ENCODE results near the gene AAK1.

Gene AAK1

DNA sequence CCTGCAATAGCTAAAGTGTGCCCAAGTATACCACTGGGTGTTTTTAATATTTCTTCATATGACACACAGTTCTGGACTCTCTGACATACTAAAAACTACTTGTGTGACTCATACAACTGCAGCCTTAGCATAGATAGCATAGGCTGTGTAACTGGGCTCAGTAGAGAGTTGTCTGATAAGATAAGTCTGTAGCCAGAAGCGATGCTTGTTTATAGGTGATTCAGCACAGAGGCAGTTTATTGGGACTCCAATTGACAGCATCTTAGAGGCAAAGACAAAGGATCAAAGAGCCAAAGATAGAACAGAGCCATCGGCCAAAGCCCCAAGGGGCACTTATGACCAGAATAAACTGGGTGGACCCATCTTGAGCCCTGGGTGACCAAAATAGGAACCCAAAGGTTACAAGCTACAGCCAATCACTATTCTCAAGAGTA lies 42.3 kb downstream of the AAK1 start:
- no peak for DNase-seq (ENCODE audit: low read depth in 2 of 2)

DNA sequence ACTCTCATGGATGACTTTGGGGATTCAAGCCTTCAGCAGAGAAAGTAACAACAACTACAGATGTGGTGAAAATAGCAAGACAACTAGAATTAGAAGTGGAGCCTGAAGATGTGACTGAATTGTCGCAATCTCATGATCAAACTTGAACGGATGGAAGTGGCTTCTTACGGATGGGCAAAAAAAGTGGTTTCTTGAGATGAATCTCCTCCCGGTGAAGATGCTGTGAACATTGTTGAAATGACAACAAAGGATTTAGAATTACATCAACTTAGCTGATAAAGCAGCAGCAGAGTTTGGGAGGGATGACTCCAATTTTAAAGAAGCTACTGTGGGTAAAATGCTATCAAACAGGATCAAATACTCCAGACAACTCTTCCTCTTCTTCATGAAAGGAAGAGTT lies 43.1 kb downstream of the AAK1 start:
- no peak for DNase-seq (ENCODE audit: low read depth in 2 of 2)

DNA sequence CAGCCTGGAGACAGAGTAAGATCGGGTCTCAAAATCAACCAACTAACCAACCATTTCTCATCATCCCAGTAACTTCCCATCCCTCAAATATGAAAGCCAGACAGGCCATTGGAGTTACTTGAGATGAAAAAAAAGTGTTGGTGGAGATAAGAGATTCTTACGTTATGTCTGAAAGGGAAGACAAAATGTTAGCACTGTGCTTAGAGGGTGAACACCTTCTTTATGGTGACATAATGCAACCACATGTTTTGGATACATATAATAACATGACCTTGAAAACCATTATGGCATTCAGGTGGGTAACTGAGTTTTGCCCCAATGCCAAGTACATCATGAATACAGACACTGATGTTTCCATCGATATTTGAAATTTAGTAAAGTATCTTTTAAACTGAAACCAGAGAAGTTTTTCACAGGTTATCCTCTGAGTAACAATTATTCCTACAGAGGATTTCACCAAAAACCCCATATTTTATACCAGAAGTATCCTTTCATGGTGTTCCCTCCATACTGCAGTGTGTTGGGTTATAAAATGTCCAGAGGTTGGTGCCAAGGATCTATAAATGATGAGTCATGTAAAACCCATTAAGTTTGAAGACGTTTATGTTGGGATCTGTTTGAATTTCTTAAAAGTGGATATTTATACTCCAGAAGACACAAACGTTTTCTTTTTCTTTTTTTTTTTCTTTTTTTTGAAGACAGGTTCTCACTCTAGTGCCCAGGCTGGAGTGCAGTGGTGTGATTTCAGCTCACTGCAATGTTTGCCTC lies 45.5 kb downstream of the AAK1 start:
- no peak for DNase-seq (ENCODE audit: low read depth in 2 of 2)

DNA sequence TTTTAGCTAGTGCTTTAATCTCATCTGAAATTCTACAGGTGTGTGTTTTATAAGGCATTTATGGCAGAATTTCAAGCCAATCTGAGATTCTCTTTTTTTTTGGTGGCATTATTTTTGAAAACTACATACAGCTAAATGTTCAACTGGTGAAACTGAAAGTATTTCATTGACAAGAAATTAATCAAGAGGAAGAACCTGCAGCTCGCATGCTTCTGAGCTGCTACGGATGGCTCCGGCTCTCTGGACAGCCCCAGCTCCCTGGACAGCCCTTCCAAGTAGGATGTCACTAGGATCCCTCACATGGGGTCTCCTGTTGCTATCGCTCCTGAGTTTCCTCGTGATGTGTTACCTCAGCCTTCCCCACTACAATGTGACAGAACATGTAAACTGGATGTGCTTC lies 46.4 kb downstream of the AAK1 start:
- no peak for DNase-seq (ENCODE audit: low read depth in 2 of 2)

DNA sequence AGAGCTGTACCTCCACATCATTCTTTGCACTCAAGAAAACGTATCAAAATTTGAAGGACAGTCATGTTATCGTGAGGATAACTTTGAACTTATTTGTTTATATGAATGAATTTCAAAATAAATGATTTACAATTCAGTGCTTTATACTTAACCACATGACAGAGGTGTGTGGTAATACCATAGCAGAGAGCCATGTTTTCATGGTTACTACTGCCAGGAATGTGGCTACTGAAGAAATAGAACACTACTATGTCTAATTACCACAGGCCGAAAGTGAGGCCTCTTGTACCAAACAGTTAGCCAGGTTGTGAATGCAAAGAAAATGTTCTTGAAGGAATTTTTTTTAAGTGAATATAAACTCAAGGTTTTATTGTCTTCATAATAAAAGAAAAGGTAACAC lies 49.2 kb downstream of the AAK1 start:
- no peak for DNase-seq (ENCODE audit: low read depth in 2 of 2)

DNA sequence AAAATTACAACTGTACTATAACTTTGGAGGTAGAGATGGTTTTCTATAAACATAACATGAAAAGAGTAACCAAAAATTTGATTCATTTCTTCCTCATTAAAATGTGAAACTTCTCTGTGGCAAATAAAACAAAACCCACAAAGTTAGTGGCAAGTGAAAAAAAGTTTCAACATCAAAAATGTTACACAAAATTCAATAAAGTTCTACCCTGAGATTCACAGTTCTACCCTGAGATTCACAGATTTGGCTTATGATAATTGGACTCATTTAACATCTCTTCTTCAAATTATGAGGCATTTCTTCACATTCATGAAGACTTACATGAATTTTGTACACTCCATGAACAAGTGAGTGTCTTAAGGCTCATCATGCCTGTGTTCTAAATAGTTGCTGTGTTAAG lies 51.0 kb downstream of the AAK1 start:
- no peak for DNase-seq (ENCODE audit: low read depth in 2 of 2)

DNA sequence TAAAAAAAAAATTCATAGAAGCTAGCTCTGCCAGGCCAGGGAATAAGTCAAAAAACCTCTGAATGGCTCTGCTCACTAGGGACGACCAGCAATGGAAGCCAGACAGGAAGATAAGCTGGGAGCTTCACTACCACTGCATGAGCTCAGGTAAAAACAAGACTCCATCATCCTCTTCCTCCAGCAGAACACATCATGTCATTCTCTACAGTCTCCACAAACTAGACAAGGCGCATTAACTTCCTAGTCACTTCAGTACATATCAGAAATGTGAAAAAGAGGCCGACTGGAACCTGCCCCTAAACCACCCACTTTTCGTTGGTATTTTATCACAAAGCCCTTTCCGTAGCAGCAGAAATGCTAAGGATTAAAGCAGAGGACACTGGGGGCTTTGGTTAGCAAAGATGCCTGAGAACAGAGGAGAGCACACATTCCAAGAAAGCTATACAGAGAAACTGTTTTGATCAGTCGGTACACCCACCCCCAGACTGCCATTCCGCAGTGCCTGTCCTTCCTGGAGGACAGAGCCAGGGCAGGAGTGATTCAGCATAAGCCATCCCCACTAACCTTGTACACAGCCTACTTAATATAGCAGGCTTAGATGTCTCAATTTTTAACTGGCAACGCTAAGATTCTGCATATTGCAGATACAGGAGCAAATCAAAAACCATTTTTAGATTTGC lies 53.4 kb downstream of the AAK1 start:
- DNase-seq (ENCODE audit: low read depth in 2 of 2) = no peak

DNA sequence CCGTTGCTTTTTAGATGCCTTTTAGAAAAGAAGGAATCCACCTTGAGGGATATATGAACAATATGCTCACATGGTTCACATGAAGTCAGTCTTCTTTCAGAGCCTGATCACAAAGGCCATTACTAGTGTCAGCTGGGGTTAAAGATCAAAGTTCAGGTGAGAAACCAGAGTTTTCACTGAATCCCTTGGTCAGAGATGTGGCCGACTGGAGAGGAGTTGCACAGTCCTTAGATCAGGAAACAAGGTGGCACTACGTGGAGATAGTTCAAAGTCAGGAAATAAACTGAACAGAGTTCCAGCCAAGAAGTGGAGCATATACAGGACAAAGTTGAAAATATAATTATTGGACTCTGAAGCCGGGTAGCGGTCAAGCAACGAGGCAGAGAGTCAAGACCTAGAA lies 54.6 kb downstream of the AAK1 start:
- DNase-seq (ENCODE audit: low read depth in 2 of 2) = no peak

DNA sequence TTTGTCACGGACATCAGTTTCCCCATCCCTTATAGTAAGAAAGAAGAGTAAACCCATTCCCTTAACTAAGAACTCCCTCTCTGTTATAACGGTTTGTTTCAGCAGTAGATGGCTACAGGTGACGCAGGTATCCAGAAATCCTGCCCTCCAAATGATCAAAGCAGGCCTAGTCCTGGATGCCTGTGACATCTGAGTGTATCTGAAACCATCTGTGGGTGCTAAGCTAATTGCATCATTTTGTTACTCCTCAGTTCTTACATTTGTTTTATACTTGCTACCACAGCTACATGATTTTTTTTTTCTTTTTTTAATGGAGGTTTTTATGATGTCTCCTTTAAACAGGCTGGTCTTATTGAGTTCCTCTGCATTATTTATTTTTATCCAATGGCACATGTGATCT lies 55.1 kb downstream of the AAK1 start:
- no peak for DNase-seq (ENCODE audit: low read depth in 2 of 2)

DNA sequence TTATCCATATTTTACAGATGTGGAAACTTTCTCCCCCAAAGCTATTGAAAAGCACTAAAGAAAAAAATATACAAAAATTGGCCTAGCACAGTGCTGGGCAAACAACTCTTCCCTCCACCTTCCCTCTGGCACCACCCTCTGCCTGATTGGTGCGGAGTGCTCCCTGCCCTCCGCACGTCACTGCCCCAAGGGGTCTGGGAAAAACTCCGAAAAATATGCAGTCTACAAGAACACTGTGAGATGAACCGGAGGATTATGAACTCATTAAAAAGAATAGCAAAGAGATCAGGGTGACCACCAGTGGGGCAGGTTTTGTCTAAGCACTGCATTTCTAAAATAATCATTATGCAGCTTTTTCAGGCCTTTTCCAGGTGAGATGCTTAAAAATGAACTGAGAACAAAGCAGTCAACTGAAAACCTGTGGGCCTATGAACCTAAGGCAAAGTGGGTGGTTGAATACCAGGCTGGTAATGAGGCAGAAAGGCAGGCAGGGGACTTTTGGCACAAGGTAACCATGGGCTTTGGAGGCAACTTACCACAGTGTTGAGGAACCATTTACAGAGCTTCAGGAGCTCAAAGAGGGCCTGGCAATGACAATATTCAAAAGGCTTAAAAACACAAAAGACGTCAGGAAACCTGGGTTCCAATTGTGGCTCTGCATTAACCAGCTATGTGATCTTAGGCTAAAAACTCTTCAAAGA lies 57.5 kb downstream of the AAK1 start:
- DNase-seq (ENCODE audit: low read depth in 2 of 2) = no peak

DNA sequence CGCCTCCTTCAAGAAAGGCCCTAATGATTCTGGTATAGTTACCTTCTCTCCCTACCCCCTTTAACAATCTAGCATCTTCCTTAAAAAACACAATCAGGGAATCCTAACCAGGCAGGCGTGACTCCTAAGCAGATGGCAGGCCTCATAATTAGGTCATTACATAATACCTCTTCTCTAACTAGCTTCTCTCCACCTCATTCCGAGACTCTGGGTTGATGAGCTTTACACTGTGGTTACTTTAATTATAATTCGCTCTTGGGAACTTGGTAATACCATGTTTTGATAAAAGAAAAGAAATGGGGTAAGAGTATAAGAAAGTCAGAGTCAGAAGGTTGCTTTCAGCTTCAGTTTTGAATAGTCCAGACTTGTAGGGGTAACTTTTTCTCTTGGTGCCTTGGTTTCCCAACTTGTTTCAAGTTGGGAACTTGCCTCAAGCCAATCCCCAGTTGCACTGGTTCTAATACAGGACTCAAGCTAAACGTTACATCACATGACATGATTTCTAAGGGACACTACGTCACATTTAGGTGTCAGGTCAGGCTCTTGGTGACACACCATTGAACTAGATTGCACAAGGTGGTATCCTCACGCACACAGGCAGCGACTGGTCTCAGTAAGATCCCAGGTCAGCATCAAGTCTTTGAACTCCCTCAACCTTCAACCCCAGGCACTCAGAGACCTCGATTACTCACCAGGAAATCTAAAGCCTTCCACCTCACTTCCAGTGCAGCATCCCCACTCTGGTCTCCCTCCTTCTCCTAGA lies 59.2 kb downstream of the AAK1 start:
- no peak for DNase-seq (ENCODE audit: low read depth in 2 of 2)

DNA sequence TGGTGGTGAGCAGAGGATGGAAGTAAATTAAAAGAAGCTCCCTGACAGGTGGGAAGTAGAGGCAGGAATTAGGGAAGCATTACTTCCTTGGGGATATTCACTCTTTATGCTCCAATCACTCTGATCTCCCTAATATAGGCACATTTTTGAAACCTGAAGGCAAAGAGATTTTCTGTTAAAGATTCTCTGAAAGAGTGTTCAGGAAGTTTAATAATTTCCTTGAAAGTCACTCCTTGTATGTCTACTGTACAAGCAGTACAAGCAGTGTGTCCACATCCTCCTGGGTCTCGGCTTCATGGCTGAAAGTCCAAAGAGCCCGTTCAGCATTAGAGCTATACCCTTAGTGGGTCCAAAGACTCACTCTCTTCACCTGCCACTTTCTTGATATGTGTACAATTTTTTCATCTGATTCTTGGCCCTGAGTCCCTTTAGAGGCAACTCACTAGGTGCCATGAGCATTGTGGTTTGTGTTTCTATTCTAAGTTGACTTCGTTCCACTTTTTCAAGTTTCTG lies 60.2 kb downstream of the AAK1 start:
- no peak for DNase-seq (ENCODE audit: low read depth in 2 of 2)

DNA sequence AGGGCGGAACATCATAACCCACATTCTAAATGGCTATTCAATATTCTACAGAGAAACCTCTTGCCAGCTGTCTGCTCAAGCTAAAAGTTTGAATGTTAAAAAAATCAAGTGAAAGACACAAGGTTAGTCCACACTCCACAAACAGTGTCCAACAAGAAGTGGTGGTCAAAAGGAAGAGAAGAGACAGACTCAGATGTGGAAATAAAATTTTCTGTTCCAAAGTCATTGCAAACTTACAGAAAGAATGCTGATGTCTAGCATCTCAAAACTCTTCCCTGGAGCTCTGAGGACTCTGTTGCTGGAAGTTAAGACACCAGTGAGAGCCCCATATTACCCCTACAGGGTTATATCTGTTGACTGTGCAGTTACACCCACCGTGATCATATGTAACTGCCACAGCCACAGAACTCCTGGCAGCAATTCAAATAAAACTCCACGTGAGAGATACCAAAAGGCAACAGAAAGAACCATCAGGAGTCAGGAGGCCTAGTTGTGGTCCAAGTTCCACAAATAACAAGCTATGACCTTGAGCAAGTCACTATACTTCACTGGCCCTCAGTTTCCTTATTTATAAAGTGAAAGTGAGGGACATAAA lies 60.9 kb downstream of the AAK1 start:
- no peak for DNase-seq (ENCODE audit: low read depth in 2 of 2)

DNA sequence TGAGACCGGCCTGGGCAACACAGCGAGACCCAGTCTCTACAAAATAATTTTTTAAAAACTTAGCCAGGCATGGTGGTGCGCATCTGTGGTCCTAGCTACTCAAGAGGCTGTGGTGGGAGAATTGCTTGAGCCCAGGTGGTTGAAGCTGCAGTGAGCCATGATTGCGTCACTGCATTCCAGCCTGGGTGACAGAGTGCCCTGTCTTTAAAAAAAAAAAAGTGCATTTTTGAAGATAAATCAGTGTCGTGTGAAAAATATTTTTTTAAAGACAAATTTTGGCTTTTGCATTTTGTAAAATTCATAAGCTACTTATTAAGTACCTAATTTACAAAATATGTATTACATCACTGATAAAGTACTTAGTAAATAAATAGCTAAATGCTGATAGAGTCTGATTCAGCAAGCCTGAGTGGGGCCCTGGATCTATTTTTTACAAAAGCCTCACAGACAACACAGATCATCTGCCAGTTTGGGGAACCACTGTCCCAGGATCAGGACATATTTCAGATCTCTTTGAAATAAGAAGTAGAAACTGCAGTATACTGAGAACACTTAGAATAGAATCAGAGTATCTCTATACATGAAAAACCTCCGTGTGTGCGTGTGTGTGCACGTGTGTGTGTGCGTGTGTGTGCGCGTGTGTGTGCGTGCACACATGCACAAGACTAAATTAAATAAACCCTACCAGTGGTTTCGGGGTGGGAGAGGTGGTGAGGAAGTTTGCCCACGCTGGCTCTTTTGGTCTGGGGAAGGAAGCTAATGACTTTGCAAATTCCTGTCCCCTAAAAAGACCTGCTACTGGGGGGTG lies 61.6 kb downstream of the AAK1 start:
- no peak for DNase-seq (ENCODE audit: low read depth in 2 of 2)

DNA sequence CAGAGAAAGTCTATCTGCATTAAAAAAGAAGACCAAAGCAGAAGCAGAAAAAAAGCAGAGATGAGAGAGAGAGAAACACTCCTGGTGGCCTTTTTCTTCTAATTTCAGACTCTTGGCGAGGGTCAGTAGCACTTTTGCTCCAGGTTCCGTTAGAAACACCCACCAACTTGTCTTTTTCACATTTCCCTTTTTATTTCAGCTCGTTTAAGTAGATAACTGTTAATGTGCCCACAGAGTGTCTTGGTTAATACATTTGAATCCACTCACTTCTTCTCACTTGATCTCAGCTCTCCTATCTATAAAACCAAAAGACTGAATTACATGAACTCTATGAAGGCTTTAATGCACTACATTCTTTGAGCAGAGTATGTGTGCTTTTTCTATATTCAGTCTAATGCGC lies 63.1 kb downstream of the AAK1 start:
- DNase-seq (ENCODE audit: low read depth in 2 of 2) = no peak

DNA sequence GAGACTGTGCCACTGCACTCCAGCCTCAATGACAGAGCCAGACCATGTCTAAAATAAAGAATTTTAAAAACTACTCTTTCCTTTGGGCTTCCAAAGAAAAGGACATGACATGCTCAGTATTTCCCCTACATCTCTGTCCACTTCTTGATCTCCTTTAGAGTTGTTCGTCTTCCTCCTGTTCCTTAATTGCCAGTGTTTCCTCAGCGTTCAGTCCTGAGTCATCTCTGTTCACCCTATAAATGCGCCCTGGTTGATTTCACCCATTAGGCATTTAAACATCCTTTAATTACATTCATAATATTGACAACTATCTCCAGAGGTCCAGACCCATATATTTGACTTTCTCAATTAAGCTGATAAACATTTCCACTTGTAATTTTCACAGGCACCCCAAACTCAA lies 64.0 kb downstream of the AAK1 start:
- DNase-seq (ENCODE audit: low read depth in 2 of 2) = no peak

DNA sequence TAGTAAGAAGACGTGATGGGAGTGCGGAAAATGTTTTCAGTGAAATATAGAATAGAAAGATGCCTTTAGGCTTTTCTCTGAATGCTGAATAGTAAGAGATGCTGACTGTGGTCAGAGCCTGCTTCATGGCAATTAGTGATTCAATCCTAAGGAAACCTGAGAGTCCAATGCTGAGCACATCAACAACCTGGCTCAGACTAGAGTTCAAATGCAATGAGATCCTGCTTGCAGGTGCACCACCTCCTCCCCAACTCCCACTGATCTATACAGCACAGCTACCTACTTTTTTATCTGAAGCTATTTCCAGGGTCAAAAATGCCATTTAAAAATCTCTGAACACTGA lies 65.4 kb downstream of the AAK1 start:
- no peak for DNase-seq (ENCODE audit: low read depth in 2 of 2)

DNA sequence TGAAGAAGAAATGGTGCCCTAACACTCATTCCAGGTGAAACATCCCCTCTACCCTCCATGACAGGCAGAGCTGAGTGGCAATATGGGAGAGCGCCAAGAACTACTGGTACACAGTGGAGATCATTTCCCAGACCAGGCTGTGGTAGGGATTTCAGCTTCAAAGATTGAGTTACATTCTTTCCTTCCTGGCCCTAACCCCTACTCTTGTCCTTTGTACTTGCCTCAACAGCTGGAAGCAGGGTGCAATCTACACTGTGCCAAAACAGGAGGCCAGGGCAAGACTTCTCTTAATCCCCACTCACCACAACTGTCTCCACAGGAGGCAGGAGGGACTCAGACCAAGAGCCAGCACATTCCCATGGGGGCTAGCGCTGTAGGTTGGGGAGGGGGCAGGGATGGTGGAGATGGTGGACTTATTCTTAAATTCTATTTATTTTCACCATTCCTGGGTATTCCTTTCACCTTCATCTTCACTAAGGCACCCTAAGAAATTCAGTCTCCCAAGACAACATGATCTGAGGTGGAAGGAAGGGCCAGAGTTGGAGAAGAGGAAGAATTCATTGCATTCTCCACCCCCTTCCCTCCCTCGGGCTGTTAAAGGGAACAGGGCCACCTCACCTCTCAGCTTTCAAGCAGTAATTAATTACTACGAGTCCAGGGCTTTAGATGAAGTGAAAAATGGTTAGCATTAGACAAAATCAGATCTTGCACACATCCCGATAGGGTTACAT lies 65.9 kb downstream of the AAK1 start:
- no peak for DNase-seq (ENCODE audit: low read depth in 2 of 2)

DNA sequence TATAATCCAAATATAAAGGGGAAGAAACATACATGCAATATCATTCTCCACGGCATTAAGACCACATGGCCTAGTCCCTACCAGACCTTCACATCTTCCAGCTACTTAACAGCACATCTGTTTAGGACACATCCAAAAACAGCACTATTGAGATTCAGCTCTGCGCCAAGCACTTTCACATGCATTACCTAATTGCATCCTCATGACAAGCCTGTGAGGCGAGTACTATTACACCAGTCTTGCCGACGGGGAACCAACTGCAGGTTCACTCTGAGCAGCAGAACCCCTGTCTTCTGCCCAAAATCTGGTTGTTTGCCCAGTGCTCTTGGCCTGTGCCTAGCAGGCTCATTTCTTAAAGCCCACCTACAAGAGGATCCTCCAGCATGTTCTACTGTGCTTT lies 66.7 kb downstream of the AAK1 start:
- no peak for DNase-seq (ENCODE audit: low read depth in 2 of 2)

DNA sequence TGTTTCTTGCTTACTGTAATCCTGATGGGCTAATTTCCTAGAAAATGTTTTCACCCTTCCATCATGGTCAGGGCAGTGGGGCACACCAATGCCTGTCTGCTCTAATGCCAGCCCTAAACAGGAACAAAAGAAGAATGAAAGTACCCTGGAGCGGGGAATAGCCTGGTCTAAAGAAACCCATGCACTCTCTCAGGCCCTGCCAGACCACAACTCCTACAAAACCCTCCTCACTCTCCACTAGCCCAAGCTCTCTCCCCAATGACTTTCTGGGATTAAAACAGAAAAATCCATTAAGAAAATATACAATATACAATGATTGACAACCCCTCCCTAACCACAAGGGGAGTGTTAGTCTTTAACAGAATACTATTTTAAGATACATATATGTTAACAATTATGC lies 67.6 kb downstream of the AAK1 start:
- DNase-seq (ENCODE audit: low read depth in 2 of 2) = no peak

Measured in stimulated activated CD8-positive, alpha-beta memory T cell treated with anti-CD3 and anti-CD28 coated beads, Interleukin-7, amount 100 ng/mL, for 1 hour (primary cell).